ENCODE data around the gene PRMT1.
A peak's percentile ranks its signal among the peaks of the same experiment; 100 is the strongest.
"Not testable (repeated sequence)": the region's sequence is repeated elsewhere in the genome, so short reads cannot be mapped to it uniquely, and the experiment has no call there.

The PRMT1 gene

DNA sequence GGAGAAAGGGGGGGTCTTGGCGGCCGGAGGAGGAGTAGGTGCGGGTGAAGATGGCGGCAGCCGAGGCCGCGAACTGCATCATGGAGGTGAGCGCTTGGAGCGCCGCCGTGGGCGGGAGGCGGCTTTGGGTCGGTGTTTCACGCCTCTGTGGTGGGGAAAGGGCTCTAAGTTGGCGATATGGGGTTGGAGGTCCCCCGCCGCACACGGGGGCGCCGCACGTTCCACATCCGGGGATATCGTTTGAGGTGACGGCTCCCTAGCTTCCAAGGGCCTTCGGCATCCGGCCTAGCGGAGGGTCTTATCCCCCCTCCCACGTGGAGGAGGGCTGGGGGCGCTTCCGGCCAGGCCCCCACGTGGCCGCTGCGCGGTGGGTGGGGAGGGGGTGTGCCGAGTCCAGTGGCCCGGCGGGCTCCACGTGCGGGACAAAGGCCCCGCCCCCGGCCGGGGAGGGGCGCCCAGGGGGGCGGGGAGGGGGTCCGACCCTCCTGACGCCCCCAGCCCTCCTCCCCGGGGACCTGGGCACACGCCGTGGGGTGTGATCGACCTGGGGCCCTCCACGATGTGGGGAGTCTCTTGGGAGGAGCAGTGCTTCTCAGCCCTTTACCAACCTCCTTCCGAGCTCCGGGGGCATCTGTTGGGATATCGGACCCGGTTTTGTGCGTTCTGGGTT is at the start of gene PRMT1:
Gene PRMT1, plus strand, starts transcription at position 41 of the 670 bp plus-strand sequence. Its CDS starts 10 bp downstream, at position 51.
- peak; percentile 47 for DNase-seq

DNA sequence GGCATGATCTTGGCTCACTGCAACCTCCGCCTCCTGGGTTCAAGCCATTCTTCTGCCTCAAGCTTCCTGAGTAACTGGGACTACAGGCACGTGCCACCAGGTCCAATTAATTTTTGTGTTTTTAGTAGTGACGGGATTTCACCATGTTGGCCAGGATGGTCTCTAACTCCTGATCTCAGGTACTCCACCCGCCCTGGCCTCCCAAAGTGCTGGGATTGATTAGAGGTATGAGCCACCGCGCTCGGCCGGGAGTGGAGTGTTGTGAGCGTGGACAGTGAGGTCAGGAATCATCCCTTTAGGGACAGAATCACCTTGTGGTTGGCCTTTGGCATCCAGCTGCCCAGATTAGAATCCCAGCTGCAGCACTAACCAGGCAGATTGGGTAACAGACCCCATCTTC is 47.4 kb upstream of the PRMT1 start:
- no peak for DNase-seq

DNA sequence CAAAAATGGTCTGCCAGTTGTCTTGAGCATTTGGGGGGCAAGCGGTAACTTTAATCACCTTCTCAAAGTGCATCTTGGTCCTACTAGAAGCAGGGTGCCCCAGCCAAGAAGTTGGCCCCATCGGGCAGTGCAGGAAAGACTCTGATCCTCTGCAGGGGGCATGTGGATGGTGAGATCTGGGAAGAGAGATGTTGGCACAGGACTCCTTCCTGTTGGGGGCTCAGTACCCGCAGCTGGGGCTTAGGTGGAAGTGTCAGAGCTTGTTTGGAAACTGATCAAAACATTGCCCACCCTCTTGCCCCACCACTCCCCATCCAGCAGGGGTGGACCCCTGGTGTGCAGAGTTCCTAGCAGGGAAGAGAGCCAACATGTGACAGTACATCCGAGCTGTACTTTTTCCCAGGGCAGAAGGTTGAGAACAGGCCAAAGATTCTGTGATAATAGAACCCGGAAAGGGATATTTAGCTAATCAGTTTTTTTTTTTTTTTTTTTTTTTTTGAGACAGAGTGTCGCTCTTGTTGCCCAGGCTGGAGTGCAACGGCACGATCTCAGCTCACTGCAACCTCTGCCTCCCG is 46.0 kb upstream of the PRMT1 start:
- no peak for DNase-seq

DNA sequence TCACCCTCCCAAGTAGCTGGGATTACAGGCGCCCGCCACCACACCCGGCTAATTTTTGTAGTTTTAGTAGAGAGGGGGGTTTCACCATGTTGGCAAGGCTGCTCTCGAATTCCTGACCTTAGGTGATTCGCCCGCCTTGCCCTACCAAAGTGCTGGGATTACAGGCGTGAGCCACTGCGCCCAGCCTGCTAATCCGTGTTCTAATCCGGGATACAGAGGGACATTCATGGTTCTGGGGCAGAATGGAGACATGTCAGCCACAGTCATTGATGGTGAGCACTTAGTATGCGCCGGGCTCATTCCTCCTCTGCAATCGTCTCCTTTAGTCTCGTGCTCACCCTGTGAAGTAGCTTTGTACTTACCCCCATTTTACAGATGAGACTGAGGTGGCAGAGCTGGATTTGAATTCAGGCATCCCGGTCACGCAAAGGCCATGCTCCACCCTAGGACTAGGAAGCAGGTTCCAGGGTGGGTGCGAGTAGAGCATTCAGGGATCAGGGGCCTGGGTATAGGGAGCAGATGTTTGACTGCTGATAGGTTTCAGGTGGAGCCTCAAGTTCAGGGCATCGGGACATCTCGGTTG is 45.4 kb upstream of the PRMT1 start:
- no peak for DNase-seq

DNA sequence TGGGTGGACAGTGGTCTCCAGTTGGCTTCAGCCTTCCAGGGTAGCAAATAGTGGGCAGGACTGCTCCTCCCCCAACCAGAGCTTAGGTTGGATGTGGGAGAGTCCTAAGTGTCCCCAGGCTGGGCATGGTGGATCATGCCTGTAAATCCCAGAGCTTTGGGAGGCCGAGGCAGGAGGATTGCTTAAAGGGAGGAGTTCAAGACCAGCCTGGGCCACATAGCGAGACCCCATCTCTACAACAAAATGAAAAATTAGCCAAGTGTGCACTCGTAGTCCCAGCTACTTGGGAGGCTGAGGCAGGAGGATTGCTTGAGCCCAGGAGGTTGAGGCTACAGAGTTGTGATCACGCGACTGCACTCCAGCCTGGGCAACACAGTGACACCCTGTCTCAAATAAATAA is 44.5 kb upstream of the PRMT1 start:
- DNase-seq: no peak

DNA sequence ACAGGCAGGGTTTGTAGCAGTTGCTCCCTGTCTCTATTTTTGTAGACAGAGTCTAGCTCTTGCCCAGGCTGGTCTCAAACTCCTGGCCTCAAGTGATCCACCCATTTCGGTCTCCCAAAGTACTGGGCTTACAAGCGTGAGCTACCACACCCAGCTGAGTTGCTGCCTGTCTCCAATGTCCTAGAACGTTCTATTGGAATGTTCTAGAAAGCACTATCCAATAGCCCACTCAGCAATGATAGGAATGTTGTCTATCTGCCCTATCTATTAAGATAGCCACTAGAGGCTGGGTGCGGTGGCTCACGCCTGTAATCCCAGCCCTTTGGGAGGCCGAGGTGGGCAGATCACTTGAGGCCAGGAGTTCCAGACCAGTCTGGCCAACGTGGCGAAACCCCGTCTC is 43.8 kb upstream of the PRMT1 start:
- not testable (repeated sequence) for DNase-seq

DNA sequence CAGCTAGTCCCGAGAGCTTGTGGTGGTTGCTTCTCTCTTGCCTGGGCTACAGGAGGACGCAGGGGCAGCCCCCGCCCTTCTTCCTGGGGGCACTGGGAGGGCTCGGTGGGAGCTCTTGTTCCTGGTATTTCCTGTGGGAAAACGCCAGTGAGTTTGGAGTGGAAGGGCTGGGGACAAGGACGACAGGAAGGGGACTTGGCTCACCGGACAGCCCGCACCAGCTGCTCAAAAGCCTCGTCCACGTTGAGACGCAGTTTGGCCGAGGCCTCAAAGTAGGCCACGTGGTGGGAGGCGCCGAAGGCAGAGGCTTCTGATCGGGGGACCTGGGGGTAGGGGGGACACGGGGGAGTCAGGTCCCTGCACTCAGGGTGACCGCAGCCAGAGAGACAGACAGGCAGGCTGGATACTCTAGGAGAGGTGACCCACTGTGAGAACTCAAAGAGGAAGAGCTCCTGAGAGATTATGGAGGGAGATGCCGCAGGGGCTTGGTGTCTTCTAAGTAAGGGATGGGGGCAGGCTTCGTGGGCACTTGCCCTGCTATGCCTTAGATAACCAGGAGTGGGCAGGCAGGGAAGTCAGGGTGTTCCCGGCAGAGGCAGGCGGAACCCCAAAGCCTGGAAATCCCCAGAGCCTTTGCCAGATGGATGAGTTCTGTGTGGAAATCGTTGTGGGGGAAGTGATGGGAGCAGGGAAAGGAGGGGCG is 41.4 kb upstream of the PRMT1 start:
- peak; percentile 23 for DNase-seq

DNA sequence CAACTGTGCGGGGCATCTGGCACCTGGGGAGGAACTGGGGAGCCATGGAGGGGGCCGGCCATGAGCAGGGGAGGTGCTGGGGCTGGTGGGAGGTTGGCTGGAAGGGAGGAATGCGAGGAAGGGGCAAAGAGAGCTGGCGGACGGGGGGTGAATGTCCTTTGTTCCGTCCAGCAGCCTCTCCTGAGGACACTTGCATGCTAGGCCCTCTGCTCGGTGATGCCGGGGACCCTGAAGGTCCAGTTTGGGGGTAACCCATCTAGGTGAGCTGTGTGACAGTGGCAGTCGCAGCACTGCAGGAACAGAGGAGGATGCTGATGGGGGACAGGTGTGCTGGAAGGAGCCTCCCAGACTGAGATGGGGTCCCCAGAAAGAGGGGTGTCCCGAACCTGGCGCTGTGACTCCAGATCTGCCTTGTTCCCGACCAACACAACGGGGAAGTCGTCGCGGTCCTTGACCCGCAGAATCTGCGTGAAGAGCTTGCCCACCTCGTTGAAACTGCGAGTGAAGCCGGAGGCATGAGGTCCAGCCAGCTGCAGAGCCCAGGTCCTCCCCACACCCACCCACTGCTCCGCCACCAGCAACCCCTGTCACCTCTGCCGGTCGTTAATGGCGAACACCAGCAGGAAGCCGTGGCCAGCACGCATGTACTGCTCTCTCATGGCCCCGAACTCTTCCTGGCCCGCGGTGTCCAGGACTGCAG is 40.7 kb upstream of the PRMT1 start:
- DNase-seq: no peak

DNA sequence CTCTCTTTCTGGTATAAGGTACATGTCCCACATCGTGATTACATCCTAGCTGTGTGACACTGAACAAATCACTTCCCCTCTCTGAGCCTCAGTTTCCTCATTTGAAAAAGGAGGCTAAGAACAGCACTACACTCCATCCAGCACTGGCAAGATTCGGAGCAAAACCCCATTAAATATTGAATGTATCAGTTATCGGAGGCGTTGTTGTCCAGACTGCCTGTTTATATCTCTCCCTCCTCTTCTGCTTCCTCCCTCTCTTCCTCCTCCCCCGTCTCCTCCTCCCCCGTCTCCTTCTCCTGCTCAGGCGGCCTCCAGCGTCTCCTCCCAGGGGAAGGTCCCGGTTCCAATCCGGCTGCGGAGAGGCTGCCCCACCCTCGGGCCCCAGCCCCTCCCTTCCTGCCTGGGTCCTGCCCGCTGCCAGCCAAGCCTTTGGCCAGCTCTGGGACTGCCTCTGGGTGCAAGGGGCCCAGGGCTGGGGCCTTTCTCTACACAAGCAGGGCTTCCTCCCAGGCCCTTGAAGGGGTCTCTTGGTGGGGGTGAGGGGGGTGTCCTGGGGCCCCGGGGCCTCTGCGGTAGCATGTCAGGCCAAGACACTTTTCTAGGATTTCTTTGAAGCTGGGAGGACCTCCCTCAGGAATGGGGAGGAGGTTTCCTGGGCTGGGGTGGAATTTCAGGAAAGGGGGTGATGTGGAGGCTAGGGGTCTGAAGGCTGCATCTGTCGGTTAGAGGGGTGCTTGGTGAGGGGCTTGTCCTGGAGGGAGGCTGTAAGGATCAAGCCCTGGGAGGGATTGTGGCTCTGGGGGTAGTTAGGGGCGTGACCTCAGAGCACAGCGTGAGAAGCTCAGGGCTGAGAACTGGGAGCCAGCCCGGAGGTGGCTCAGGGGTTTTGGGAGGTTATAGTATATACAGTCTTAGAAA is 39.0 kb upstream of the PRMT1 start:
- peak; percentile 90 for DNase-seq

DNA sequence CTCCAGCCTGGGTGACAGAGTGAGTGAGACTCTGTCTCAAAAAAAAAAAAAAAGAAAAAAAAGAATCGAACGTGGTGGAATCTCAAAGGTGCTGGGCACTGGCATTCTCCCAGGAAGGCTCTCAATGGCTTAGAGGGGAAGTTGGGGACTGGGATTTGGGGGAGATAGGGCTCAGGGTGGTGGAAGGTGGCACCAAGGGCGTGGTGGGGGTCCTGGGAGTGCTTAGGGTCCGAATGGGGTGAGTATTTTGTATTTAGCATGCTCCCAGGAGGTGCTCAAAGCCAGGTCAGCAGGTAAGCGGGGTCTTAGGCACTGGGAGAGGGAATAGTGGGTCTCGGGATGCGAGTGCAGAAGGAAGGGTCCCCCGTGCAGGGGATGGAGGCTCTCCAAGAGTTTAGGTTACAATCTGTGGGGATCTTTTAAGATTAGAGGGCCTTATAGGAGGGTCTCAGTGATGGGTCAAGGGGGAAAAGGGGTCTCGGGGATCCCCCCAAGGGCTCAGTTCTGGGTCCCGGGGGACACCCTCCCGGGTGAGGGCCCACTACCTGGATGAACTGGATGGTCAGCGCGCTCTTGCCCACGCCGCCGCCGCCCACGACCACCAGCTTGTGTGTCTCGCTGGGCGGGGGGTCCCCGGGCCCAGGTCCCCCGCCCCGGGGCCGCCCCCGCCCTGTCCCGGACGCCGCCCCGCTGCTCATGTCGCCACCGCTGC is 37.5 kb upstream of the PRMT1 start:
- DNase-seq: no peak

DNA sequence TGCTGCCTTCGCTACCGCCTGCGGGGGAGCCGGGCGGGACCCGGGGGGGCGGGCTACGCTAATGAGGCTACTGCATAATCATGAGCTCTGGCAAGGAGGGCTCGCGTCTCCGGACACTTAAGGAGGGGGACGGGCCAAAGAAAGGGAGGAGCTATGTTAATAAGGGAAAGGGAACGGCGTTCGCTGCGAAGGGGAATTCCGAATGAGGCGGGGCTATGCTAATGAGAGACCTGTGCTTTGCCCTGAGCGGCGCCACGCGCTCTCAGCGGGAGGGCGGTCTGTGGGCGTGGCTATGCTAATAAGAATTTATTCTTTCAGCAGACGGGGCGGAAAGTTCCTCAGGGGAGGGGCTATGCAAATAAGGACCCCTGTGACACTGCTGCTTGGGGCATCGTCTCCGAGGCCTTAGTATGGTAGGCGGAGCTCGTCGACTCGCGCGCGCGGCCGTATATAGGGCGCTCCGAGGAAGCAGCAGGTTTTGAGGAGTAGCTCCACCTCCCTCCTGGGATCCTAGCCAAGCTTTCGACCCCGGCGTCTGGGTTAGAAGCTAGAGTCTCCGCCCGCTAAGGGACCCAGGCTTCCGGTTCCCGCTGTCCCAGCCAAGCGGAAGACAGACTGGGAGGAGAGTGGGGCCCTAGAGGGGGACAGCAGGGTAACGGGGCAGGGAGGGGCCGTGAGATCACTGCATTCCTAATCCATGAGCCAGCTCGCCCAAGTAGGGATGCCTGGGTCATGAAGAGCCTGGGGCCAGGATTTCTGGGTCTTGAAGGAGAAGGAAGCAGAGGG is 36.8 kb upstream of the PRMT1 start, which contains the start of gene RRAS:
Gene RRAS, minus strand, starts transcription at position 31 of the 786 bp plus-strand sequence. CDS start 45 bp downstream, outside the sequence.
- DNase-seq: peak; percentile 100

DNA sequence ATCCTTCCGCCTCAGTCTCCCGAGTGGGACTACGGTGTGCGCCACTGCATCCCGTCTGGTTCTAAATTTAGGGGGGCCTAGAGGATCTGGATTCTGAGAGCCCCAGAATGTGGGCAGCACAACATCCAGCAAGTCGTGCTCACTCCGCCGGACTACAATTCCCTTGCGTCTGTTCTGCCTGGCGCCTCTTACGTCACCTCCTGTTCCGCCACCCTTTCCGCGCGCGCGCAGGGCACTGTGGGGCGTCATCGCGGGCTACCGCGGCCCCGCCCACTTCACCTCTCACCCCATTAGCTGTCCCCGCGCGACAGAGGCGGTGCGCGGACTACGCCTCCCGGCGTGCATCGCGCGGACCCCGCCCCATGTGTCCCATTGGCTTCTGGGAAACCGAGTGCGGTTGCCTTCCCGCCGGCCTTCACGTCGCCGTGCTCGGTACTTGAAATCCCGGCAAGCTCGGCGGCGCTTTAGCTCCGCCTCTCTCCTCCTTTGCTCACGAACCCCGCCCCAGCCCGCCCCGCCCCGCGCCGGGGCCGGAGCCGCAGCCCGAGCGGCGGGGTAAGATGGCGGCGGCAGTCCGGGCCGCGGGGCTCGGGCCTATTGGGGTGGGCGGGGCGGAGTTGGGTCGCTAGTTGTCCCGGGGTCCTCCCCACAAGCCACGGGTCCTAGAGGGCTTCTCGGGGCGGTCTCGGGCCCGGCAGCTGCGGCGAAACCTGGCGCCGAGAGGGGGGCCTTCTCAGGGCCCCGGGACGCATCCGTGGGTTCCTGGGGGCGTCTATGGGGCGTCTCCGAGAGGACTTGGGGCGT is 35.2 kb upstream of the PRMT1 start, which contains the start of gene SCAF1:
Gene SCAF1, plus strand, starts transcription at position 522 of the 804 bp plus-strand sequence. CDS start 2,818 bp downstream, outside the sequence.
- peak; percentile 99 for DNase-seq

DNA sequence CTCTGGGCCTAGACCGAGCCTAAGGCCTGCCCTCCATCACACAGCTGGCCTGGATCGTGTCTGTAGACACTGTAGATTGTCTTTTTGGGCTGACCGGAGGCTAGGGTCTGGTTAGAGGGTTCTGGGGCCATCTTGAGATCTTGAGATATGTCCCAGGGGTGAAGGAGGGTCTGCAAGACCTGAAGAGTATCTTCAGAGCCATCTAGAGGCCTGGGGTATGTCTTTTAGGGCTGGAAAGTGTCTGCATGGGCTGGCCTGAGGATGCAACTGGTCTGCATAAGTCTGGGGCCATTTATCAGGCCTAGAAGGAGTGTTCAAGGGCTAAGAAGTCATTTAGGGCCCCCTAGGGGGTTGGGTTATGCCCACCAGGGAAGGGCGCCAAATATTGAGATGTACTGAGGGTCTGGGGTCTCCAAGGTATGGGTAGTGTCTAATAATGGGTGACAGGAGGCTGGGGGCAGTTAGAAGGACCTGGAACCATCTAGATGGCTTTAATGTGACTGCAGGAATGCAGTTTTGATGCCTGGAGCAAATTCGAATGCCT is 34.5 kb upstream of the PRMT1 start:
- DNase-seq: peak; percentile 19

DNA sequence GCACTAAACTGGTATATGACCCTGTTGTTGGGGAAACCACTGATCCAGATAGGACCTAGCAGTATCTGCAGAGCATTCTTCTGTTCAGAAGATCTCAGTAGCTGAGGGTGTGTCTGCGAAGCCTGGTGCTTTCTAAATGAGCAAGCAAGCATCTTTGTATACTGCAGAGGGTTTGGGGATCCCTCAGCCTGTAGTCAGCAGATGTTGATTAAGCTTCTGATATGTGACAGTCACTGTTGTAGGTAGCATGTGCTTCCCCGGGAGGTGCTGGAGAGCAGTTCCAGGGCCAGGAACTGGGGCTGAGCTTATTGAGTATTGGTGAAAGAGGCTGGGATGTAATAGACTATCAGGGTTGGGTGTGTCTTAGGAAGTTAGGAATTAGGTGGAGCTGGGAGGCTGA is 33.6 kb upstream of the PRMT1 start:
- no peak for DNase-seq

DNA sequence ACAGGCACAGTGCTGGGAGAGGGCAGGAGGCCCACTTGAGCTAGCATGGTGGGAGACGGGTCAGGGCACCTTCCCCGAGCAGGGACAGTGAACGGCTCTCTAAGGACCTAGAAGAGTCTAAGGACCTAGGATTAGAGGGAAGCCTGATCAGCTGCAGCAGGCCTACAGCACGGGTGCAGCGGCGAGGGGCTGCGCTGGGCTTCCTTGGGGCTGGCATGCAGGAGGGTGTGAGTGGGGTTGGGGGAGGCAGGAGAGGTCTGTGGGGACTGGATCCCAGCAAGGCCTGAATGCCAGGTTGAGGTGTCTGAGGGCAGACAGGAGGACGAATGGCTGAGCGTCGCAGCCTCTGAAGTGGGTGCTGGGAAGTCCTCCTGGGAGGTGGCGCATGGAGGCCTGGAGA is 31.5 kb upstream of the PRMT1 start:
- no peak for DNase-seq

DNA sequence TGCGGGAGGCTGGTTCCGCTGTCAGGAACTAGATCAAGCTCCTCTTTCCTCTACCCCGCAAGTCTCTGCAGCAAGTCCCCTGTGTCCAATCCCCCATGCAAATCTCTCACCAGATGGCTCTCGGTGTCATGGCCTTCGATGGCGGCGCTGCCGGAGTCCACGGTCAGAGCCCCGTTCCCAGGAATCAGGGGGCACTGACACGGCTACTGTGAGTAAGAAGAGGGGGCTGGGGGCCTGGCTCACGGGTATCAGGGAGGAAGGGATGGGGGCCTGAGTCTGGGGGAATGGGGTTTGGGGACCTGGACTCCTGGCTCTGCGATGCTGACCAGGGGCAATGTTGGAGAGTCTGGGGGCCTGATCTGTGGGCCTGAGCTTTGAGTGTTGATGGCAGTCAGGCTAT is 31.1 kb upstream of the PRMT1 start:
- no peak for DNase-seq

DNA sequence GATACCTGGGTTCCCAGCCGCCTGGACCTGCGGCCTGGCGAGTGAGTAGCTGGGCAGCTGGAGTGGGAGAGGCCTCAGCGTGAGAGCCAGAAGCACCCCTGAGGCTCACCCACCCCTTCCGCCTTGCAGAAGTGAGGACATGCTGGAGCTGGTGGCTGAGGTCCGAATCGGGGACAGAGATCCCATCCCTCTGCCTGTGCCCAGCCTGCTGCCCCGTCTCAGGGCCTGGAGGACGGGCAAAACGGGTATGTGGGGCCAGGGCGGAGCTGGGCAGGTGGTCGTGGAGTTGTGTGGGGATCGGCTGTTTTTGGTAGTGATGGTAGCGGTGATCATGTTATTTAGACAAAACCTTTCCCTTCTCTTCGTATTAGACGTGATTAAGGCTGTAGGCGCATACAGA is 30.5 kb upstream of the PRMT1 start:
- DNase-seq: no peak

DNA sequence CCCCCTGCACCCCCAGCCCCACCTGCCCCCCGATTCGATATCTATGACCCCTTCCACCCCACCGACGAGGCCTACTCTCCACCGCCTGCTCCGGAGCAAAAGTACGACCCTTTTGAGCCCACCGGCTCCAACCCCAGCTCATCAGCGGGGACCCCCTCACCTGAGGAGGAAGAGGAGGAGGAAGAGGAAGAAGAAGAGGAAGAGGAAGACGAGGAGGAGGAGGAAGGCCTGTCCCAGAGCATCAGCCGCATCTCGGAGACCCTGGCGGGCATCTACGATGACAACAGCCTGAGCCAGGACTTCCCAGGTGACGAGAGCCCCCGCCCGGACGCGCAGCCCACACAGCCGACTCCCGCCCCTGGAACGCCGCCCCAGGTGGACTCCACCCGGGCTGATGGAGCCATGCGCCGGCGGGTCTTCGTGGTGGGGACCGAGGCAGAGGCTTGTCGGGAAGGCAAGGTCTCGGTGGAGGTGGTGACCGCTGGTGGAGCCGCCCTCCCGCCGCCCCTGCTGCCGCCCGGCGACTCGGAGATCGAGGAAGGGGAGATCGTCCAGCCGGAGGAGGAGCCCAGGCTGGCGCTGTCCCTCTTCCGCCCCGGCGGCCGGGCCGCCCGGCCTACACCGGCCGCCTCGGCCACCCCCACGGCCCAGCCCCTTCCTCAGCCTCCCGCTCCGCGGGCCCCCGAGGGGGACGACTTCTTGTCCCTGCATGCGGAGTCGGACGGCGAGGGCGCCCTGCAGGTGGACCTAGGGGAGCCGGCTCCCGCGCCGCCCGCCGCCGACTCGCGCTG is 25.8 kb upstream of the PRMT1 start:
- DNase-seq: no peak

Measured in EL (cell line).